ENCODE data around the gene FBN1. TPM values are rescaled to one million over a fixed set of nuclear protein-coding genes. Genes with fewer than 3 reads are reported as not detected.

Gene FBN1
- polyA plus RNA-seq, 2 of the 4 experiments (the other 2 are of a cell fraction), result 6.3 to 9.4 TPM

DNA sequence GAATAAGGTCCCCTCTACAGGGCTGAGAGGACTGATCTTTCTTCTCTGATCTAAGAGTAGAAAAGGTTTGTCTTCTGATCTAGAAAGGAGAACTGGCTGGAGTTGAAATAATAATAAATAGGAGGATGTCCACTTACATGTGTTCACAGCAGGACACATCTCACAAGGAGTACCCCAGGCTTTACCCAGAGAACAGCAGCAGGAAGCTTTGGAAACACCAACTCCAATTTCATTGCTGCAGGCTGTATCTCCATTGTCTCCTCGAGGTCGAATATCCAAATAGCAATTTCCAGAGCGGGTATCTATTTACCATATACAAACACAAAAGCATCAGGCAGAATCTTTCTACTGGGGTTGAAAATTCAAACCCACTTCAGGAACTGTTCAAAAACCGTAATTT lies 177.7 kb downstream of the FBN1 start:
- Histone ChIP-seq H3K4me3 (no peak overlapping the region), H3K4me2 (no peak overlapping the region), H3K4me1 (0 out of 3 replicates have a peak, but pooled peaks cover 8% of the 10 kb centered on the region), H3K27ac (no peak overlapping the region), H3K9me3 (no peaks in the 10 kb centered on the region)
- CTCF ChIA-PET, result no interaction called here
- 55% methylated on average over 4 of the region's 4 CpGs for WGBS (ENCODE audit: missing lambda C conversion rate)
- no peak for DNase-seq (ENCODE audit: low read depth in 1 of 2, low spot score in 1 of 2)
- no peak for FAIRE-seq
- POLR2A ChIA-PET, result no interaction called here
- TF ChIP-seq USF2 (IDR thresholded peaks at IDR 0.05) (no peak), FOSB (CRISPR knock-in tag; IDR thresholded peaks at IDR 0.05) (no peak), HEYL (CRISPR knock-in tag; IDR thresholded peaks at IDR 0.05) (no peak), CHD2 (IDR thresholded peaks at IDR 0.05; ENCODE audit: low read length, partially characterized antibody) (no peak), TFCP2L1 (CRISPR knock-in tag; IDR thresholded peaks at IDR 0.05) (no peak), HDAC2 (IDR thresholded peaks at IDR 0.05) (no peak), MYC (IDR thresholded peaks at IDR 0.05; ENCODE audit: borderline replicate concordance, low read length) (no peak), JUN (IDR thresholded peaks at IDR 0.05) (no peak), MAX (IDR thresholded peaks at IDR 0.05) (no peak), PHF8 (IDR thresholded peaks at IDR 0.05; ENCODE audit: borderline replicate concordance, low read depth) (no peak), ZSCAN20 (CRISPR knock-in tag; IDR thresholded peaks at IDR 0.05) (no peak), KDM5A (IDR thresholded peaks at IDR 0.05) (no peak), TP53 (CRISPR knock-in tag; IDR thresholded peaks at IDR 0.05) (no peak), EHMT2 (IDR thresholded peaks at IDR 0.05; ENCODE audit: low read depth) (no peak), FOSL2 (IDR thresholded peaks at IDR 0.05) (no peak), FOSL2 (CRISPR knock-in tag; IDR thresholded peaks at IDR 0.05) (no peak)
- TF ChIP-seq, protein P1, sequence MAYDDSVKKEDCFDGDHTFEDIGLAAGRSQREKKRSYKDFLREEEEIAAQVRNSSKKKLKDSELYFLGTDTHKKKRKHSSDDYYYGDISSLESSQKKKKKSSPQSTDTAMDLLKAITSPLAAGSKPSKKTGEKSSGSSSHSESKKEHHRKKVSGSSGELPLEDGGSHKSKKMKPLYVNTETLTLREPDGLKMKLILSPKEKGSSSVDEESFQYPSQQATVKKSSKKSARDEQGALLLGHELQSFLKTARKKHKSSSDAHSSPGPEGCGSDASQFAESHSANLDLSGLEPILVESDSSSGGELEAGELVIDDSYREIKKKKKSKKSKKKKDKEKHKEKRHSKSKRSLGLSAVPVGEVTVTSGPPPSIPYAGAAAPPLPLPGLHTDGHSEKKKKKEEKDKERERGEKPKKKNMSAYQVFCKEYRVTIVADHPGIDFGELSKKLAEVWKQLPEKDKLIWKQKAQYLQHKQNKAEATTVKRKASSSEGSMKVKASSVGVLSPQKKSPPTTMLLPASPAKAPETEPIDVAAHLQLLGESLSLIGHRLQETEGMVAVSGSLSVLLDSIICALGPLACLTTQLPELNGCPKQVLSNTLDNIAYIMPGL (CRISPR knock-in tag; IDR thresholded peaks at IDR 0.05; ENCODE audit: borderline replicate concordance), result no peak
- TF ChIP-seq, protein P2, sequence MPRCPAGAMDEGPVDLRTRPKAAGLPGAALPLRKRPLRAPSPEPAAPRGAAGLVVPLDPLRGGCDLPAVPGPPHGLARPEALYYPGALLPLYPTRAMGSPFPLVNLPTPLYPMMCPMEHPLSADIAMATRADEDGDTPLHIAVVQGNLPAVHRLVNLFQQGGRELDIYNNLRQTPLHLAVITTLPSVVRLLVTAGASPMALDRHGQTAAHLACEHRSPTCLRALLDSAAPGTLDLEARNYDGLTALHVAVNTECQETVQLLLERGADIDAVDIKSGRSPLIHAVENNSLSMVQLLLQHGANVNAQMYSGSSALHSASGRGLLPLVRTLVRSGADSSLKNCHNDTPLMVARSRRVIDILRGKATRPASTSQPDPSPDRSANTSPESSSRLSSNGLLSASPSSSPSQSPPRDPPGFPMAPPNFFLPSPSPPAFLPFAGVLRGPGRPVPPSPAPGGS (IDR thresholded peaks at IDR 0.05), result no peak
- ATAC-seq, result no peak

DNA sequence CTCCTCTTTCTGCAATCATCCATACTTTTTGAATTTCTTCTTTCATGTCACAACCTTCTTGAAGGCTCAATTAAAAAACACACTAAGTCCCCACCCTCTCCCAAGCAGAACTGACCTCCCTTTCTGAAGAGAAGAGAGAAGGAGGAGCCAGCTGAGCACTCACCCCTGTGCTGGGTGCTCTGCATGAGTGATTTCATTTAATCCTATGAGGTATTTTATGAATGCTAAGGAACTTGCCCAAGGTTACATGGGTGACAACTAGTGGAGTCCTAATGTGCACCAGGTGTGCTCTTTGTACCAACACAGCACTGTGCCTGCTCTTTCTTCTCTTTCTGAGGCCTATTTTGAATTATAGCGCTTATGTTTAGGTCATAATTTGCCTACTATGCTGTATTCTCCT lies 178.7 kb downstream of the FBN1 start:
- FAIRE-seq (no peak), ATAC-seq (no peak), DNase-seq (ENCODE audit: low read depth in 1 of 2, low spot score in 1 of 2) (no peak)
- 0 out of 3 replicates have a peak, but pooled peaks cover 8% of the 10 kb centered on the region for H3K4me1 ChIP-seq
- H3K4me2 ChIP-seq, result no peak overlapping the region
- no peak overlapping the region for H3K4me3 ChIP-seq
- H3K27ac ChIP-seq, result no peak overlapping the region
- no peaks in the 10 kb centered on the region for H3K9me3 ChIP-seq
- ChIA-PET CTCF (no interaction called here), POLR2A (no interaction called here)
- WGBS (ENCODE audit: missing lambda C conversion rate), result 95% methylated on average over 1 of the region's 1 CpG
- TF ChIP-seq HOXB13 (CRISPR knock-in tag; IDR thresholded peaks at IDR 0.05; ENCODE audit: low read depth) (no peak), CHD4 (IDR thresholded peaks at IDR 0.05; ENCODE audit: borderline replicate concordance) (no peak), PHF8 (IDR thresholded peaks at IDR 0.05; ENCODE audit: borderline replicate concordance, low read depth) (no peak), TP53 (CRISPR knock-in tag; IDR thresholded peaks at IDR 0.05) (no peak), CEBPB (IDR thresholded peaks at IDR 0.05) (no peak), NPAS2 (CRISPR knock-in tag; IDR thresholded peaks at IDR 0.05; ENCODE audit: borderline replicate concordance) (no peak), ELK1 (IDR thresholded peaks at IDR 0.05; ENCODE audit: low read depth, low read length) (no peak), ESRRA (IDR thresholded peaks at IDR 0.05; ENCODE audit: borderline replicate concordance, low read length) (no peak), HEYL (CRISPR knock-in tag; IDR thresholded peaks at IDR 0.05) (no peak), GATA3 (IDR thresholded peaks at IDR 0.05; ENCODE audit: borderline replicate concordance) (no peak), NR3C1 (IDR thresholded peaks at IDR 0.05) (no peak), FOSB (CRISPR knock-in tag; IDR thresholded peaks at IDR 0.05) (no peak), TFCP2L1 (CRISPR knock-in tag; IDR thresholded peaks at IDR 0.05) (no peak), POLR2AphosphoS2 (conservative IDR thresholded peaks at IDR 0.05; ENCODE audit: low read length) (no peak), REST (IDR thresholded peaks at IDR 0.05) (no peak)
- TF ChIP-seq, protein P3, sequence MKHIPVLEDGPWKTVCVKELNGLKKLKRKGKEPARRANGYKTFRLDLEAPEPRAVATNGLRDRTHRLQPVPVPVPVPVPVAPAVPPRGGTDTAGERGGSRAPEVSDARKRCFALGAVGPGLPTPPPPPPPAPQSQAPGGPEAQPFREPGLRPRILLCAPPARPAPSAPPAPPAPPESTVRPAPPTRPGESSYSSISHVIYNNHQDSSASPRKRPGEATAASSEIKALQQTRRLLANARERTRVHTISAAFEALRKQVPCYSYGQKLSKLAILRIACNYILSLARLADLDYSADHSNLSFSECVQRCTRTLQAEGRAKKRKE (CRISPR knock-in tag; IDR thresholded peaks at IDR 0.05; ENCODE audit: low read depth), result no peak
